Astrocyte (in vitro differentiated cells and primary cell): Measurements from ENCODE around the gene THUMPD1. TPM values are rescaled to one million over a fixed set of nuclear protein-coding genes. Genes with fewer than 3 reads are reported as not detected.
"Not testable (repeated sequence)": the region's sequence is repeated elsewhere in the genome, so short reads cannot be mapped to it uniquely, and the experiment has no call there.

ENCODE experiments used
- DNase-seq: peaks from one replicate; pipeline ENCODE4 v3.0.0-alpha.2; 2010; ENCODE audit warnings: low read depth
- FAIRE-seq: peaks from 2 replicates; lab custom pipeline; 2011; peaks lifted over from hg19 to GRCh38; lab: Jason Lieb, UNC
- H2AFZ ChIP-seq: 2 replicates; pipeline ENCODE4 v1.6.0; 2012; ENCODE audit warnings: low read depth, low read length, inconsistent platforms
- H3K27ac ChIP-seq: 2 replicates; pipeline ENCODE4 v1.5.1; 2011; ENCODE audit warnings: low read depth, low read length, inconsistent platforms
- H3K27me3 ChIP-seq: 2 replicates; pipeline ENCODE4 v1.6.0; 2011; ENCODE audit warnings: low read length, inconsistent platforms; ENCODE audit not compliant: insufficient read depth
- H3K36me3 ChIP-seq: 2 replicates; pipeline ENCODE4 v1.5.1; 2011; ENCODE audit warnings: low read length, inconsistent platforms; ENCODE audit not compliant: insufficient read depth
- H3K4me1 ChIP-seq: 2 replicates; pipeline ENCODE4 v1.5.1; 2011; ENCODE audit warnings: low read length, inconsistent platforms; ENCODE audit not compliant: insufficient read depth
- H3K4me2 ChIP-seq: 2 replicates; pipeline ENCODE4 v1.6.0; 2012; ENCODE audit warnings: low read length, inconsistent platforms
- H3K4me3 ChIP-seq: 2 replicates; pipeline ENCODE4 v1.5.1; 2011; ENCODE audit warnings: low read depth, mild to moderate bottlenecking, low read length, inconsistent platforms; ENCODE audit not compliant: insufficient read depth
- H3K79me2 ChIP-seq: 2 replicates; pipeline ENCODE4 v1.6.0; 2012; ENCODE audit warnings: mild to moderate bottlenecking, low read length, inconsistent platforms; ENCODE audit not compliant: insufficient read depth
- H3K9ac ChIP-seq: 2 replicates; pipeline ENCODE4 v1.6.0; 2012; ENCODE audit warnings: mild to moderate bottlenecking, low read length, inconsistent platforms
- H3K9me3 ChIP-seq: 2 replicates; pipeline ENCODE4 v1.5.1; 2012; ENCODE audit warnings: low read depth, mild to moderate bottlenecking, low read length, inconsistent platforms; ENCODE audit not compliant: insufficient read depth
- H4K20me1 ChIP-seq: 2 replicates; pipeline ENCODE4 v1.6.0; 2012; ENCODE audit warnings: low read length, inconsistent platforms; ENCODE audit not compliant: insufficient read depth
- H3K27ac Mint-ChIP-seq: one replicate; pipeline ENCODE4 v1.8.0; 2021; ENCODE audit warnings: mild to moderate bottlenecking, mixed read lengths; ENCODE audit not compliant: unreplicated experiment
- H3K27me3 Mint-ChIP-seq: one replicate; pipeline ENCODE4 v1.8.0; 2021; ENCODE audit warnings: low read depth, mixed read lengths; ENCODE audit not compliant: unreplicated experiment
- H3K36me3 Mint-ChIP-seq: one replicate; pipeline ENCODE4 v1.8.0; 2021; ENCODE audit warnings: low read depth, mixed read lengths; ENCODE audit not compliant: unreplicated experiment
- H3K4me1 Mint-ChIP-seq: one replicate; pipeline ENCODE4 v1.8.0; 2021; ENCODE audit warnings: low read depth, mixed read lengths; ENCODE audit not compliant: unreplicated experiment
- H3K4me3 Mint-ChIP-seq: one replicate; pipeline ENCODE4 v1.8.0; 2021; ENCODE audit warnings: mild to moderate bottlenecking, moderate library complexity, mixed read lengths; ENCODE audit not compliant: unreplicated experiment
- H3K9me3 Mint-ChIP-seq: one replicate; pipeline ENCODE4 v1.8.0; 2021; ENCODE audit warnings: mild to moderate bottlenecking, mixed read lengths; ENCODE audit not compliant: unreplicated experiment
- CTCF ChIP-seq: IDR thresholded peaks from 2 replicates; pipeline ENCODE4 v1.5.1; 2011; ENCODE audit warnings: low read depth, mild to moderate bottlenecking, inconsistent platforms, low read length, moderate library complexity; ENCODE audit not compliant: insufficient read depth
- EZH2 ChIP-seq: IDR thresholded peaks from 2 replicates; pipeline ENCODE4 v1.6.1; 2012; ENCODE audit warnings: mild to moderate bottlenecking, low read length, inconsistent platforms; ENCODE audit not compliant: insufficient read depth
- total RNA-seq: library from RNA; stranded (reverse); gene quantifications from 2 replicates; pipeline ENCODE4 v1.2.1, GENCODE V29; 2021

THUMPD1 gene
- total RNA-seq, 1 donor from 2014 or later: 28.6 TPM

GRCh38 chr16:20704281-20704680 is 37.3 kb downstream of the THUMPD1 start:
- no peak overlapping the region for H3K27ac ChIP-seq
- H3K27ac Mint-ChIP-seq: no peak overlapping the region
- H2AFZ ChIP-seq: no peak overlapping the region
- no peaks in the 10 kb centered on the region for H3K36me3 ChIP-seq
- no peaks in the 10 kb centered on the region for H3K27me3 ChIP-seq
- TF ChIP-seq CTCF: no peak
- TF ChIP-seq EZH2: no peak
- no peak overlapping the region for H3K4me3 ChIP-seq
- H3K9me3 Mint-ChIP-seq: peaks cover 6% of the 10 kb centered on the region
- H3K27me3 Mint-ChIP-seq: peaks cover 6% of the 10 kb centered on the region
- DNase-seq (no peak), FAIRE-seq (no peak)
- no peaks in the 10 kb centered on the region for H3K36me3 Mint-ChIP-seq
- no peaks in the 10 kb centered on the region for H4K20me1 ChIP-seq
- H3K9ac ChIP-seq: no peak overlapping the region
- H3K9me3 ChIP-seq: no peaks in the 10 kb centered on the region
- H3K4me2 ChIP-seq: no peak overlapping the region
- no peaks in the 10 kb centered on the region for H3K4me1 ChIP-seq
- H3K79me2 ChIP-seq: no peaks in the 10 kb centered on the region
- no peak overlapping the region for H3K4me3 Mint-ChIP-seq
- no peaks in the 10 kb centered on the region for H3K4me1 Mint-ChIP-seq

- H4K20me1 ChIP-seq, H3K9me3 Mint-ChIP-seq, H3K79me2 ChIP-seq, H3K4me2 ChIP-seq, FAIRE-seq, DNase-seq, H3K27ac ChIP-seq, H3K27me3 ChIP-seq, H2AFZ ChIP-seq, H3K9ac ChIP-seq, H3K36me3 ChIP-seq, H3K27ac Mint-ChIP-seq, H3K4me1 Mint-ChIP-seq, H3K27me3 Mint-ChIP-seq, H3K4me3 Mint-ChIP-seq, H3K36me3 Mint-ChIP-seq, H3K9me3 ChIP-seq, H3K4me3 ChIP-seq, H3K4me1 ChIP-seq: not testable (repeated sequence)
Observed at GRCh38 chr16:20701692-20702091, 39.9 kb downstream of the THUMPD1 start.

- H3K27ac ChIP-seq: no peak overlapping the region
- H3K9me3 Mint-ChIP-seq: peaks cover 2% of the 10 kb centered on the region
- H4K20me1 ChIP-seq: no peaks in the 10 kb centered on the region
- H3K27me3 Mint-ChIP-seq: peaks cover 12% of the 10 kb centered on the region
- H3K36me3 Mint-ChIP-seq: no peaks in the 10 kb centered on the region
- no peak overlapping the region for H3K27ac Mint-ChIP-seq
- H3K4me3 ChIP-seq: no peak overlapping the region
- no peak overlapping the region for H3K9ac ChIP-seq
- H3K9me3 ChIP-seq: no peaks in the 10 kb centered on the region
- no peak overlapping the region for H3K4me2 ChIP-seq
- no peak for DNase-seq
- FAIRE-seq: no peak
- H3K27me3 ChIP-seq: no peaks in the 10 kb centered on the region
- H3K79me2 ChIP-seq: no peaks in the 10 kb centered on the region
- TF ChIP-seq CTCF (no peak), EZH2 (no peak)
- H3K4me3 Mint-ChIP-seq: no peak overlapping the region
- no peaks in the 10 kb centered on the region for H3K4me1 Mint-ChIP-seq
- no peak overlapping the region for H2AFZ ChIP-seq
- no peaks in the 10 kb centered on the region for H3K4me1 ChIP-seq
- no peaks in the 10 kb centered on the region for H3K36me3 ChIP-seq
Observed at GRCh38 chr16:20696618-20697017, 45.0 kb downstream of the THUMPD1 start.
